Body of pancreas (tissue), 4 donors: Measurements from ENCODE around the gene TET2. TPM values are rescaled to one million over a fixed set of nuclear protein-coding genes. Genes with fewer than 3 reads are reported as not detected.

Experiments
- ATAC-seq: fragments of 150-250 bp; one replicate; pipeline ENCODE4 v1.9.1; 2016
- DNase-seq, 4 donors: peaks; one replicate each; pipeline ENCODE4 v3.0.0-alpha.2; 2019
- H3K27ac ChIP-seq, 4 donors: fragments of 200-600 bp; sonication (generic); 1 replicate in 3 of 4; 2 replicates in 1 of 4; pipeline versions ENCODE4 v1.5.1 to v1.6.1; 2016 to 2019; ENCODE audit warnings: mild to moderate bottlenecking in 1 of 4, mixed read lengths in 1 of 4, moderate library complexity in 1 of 4
- H3K27me3 ChIP-seq, 2 donors: fragments of 200-600 bp; sonication (generic); one replicate each; pipeline ENCODE4 v1.6.0; 2016; ENCODE audit warnings: mild to moderate bottlenecking in 1 of 2
- H3K36me3 ChIP-seq, 2 donors: fragments of 200-600 bp; sonication (generic); replicated peaks in 1 of 2; 2 replicates each; pipeline ENCODE4 v1.5.1; 2016; ENCODE audit warnings: low read depth in 2 of 2; ENCODE audit not compliant: insufficient read depth in 1 of 2
- H3K4me1 ChIP-seq: fragments of 200-600 bp; sonication (generic); one replicate; pipeline ENCODE4 v1.6.0; 2016
- H3K4me3 ChIP-seq, 2 donors: fragments of 200-600 bp; sonication (generic); 1 replicate in 1 of 2; 2 replicates in 1 of 2; pipeline ENCODE4 v1.5.1; 2016 to 2019
- H3K9me3 ChIP-seq, 3 donors: fragments of 200-600 bp; sonication (generic); 1 replicate in 2 of 3; 2 replicates in 1 of 3; pipeline ENCODE4 v1.5.1; 2016
- CTCF ChIP-seq, 7 experiments: fragments of 450-650 bp in 4 of 7; fragments of 200-600 bp in 3 of 7; sonication (generic) in 3 of 7; IDR thresholded peaks; one replicate each; pipeline ENCODE4 v1.5.1; 2016 to 2019; ENCODE audit warnings: antibody characterized with exemption in 7 of 7
- POLR2A ChIP-seq, 3 donors: fragments of 450-650 bp; IDR thresholded peaks; one replicate each; pipeline ENCODE4 v1.6.1; 2016; ENCODE audit warnings: antibody characterized with exemption in 3 of 3, mild to moderate bottlenecking in 2 of 3
- WGBS, 2 donors: methylation state at CpG; one replicate each; pipeline ENCODE4 v1.1.5; 2017; 5-methylcytosine and 5-hydroxymethylcytosine counted together
- intact Hi-C: fragments of 100-400 bp; cut with DNase I; formaldehyde crosslinking; loops from one replicate; pipeline ENCODE4 v1.15.1; 2023
- total RNA-seq, 2 donors: library from RNA; depleted of rRNA; stranded (reverse); fragments of >200 nt; gene quantifications; one replicate each; pipeline ENCODE4 v1.1.0, GENCODE V29; 2016

The TET2 gene
- total RNA-seq, 2 donors from 2014 or later: 11.2 to 17.5 TPM

- TF ChIP-seq CTCF (IDR thresholded peaks at IDR 0.05) (no peak), POLR2A (IDR thresholded peaks at IDR 0.05) (no peak)
- H3K4me3 ChIP-seq: no peak overlapping the region
- intact Hi-C loops: no loop called here
- H3K27ac ChIP-seq: no peak overlapping the region
- ATAC-seq: no peak
- no peaks in the 10 kb centered on the region for H3K4me1 ChIP-seq
- no peak for DNase-seq
- peaks cover 0 to 8% of the 10 kb centered on the region in 2 donors for H3K36me3 ChIP-seq
- WGBS, 2 donors: 92 to 100% methylated on average over 1 of the region's 1 CpG
- H3K9me3 ChIP-seq: no peaks in the 10 kb centered on the region
- H3K27me3 ChIP-seq: no peaks in the 10 kb centered on the region
Observed at GRCh38 chr4:105257817-105258495, 111.3 kb downstream of the TET2 start.

DNA sequence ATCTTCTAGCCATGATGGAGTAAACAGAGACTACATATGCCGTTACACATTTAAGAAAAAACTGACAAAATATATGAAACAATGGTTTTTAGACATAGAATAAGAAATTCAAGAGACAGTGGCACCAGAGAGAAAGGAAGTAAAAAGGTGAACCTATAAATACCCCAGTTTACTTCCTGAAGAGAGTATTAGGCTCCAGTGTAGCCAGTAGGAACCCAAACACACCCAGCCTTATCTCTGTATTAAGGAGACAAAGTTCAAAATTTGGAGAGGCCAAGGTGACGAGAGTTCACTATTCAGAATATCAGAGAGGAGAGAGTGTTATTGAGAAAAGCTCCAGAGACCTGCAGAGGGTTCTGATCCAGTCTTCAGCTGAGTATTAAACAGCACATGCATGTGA, 119.0 kb downstream of the TET2 start:
- no peak for TF ChIP-seq POLR2A (IDR thresholded peaks at IDR 0.05)
- TF ChIP-seq CTCF (IDR thresholded peaks at IDR 0.05): no peak
- intact Hi-C loops: no loop called here
- Histone ChIP-seq H3K27ac (no peak overlapping the region), H3K4me3 (no peak overlapping the region), H3K9me3 (no peaks in the 10 kb centered on the region), H3K4me1 (no peaks in the 10 kb centered on the region), H3K27me3 (no peaks in the 10 kb centered on the region), H3K36me3 (peaks cover 0 to 13% of the 10 kb centered on the region in 2 donors)
- ATAC-seq: no peak
- 86 to 94% methylated on average over 2 of the region's 2 CpGs for WGBS, 2 donors
- no peak for DNase-seq

- intact Hi-C loops: no loop called here
- no peaks in the 10 kb centered on the region for H3K9me3 ChIP-seq
- H3K4me3 ChIP-seq: no peak overlapping the region
- H3K27me3 ChIP-seq: no peaks in the 10 kb centered on the region
- no peaks in the 10 kb centered on the region for H3K4me1 ChIP-seq
- TF ChIP-seq CTCF (IDR thresholded peaks at IDR 0.05): no peak
- TF ChIP-seq POLR2A (IDR thresholded peaks at IDR 0.05): no peak
- H3K27ac ChIP-seq: no peak overlapping the region
- 93 to 96% methylated on average over 3 of the region's 3 CpGs for WGBS, 2 donors
- no peak for ATAC-seq
- DNase-seq: no peak
- H3K36me3 ChIP-seq: peaks cover 0 to 14% of the 10 kb centered on the region in 2 donors
Observed at GRCh38 chr4:105267280-105267679, 120.6 kb downstream of the TET2 start.

- 84 to 98% methylated on average over 1 of the region's 1 CpG for WGBS, 2 donors
- DNase-seq: no peak
- no peaks in the 10 kb centered on the region for H3K27me3 ChIP-seq
- H3K9me3 ChIP-seq: no peaks in the 10 kb centered on the region
- H3K27ac ChIP-seq: no peak overlapping the region
- no peak for ATAC-seq
- intact Hi-C loops: no loop called here
- peaks cover 0 to 25% of the 10 kb centered on the region in 2 donors for H3K36me3 ChIP-seq
- no peaks in the 10 kb centered on the region for H3K4me1 ChIP-seq
- no peak overlapping the region for H3K4me3 ChIP-seq
- TF ChIP-seq CTCF (IDR thresholded peaks at IDR 0.05): no peak
- TF ChIP-seq POLR2A (IDR thresholded peaks at IDR 0.05): no peak
Observed at GRCh38 chr4:105272002-105272401, 125.3 kb downstream of the TET2 start.

DNA sequence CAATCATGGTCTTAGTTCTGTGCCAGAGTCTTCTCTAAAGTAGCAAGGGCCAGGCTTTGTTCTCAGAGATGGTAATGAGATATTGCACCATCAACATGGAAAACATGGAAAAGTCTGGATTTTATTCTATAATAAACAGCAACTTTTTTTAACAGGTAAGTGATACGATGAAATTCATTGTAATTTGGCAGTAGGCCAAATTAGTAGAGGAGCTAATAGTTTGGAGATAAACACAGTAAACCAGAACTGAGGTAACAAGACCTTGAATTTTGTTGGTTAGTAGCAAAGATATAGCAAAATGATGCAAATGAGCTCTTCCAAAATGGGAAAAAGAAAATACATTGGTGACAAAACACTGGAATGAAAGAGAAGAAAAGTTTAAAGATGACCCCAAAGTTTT, 126.6 kb downstream of the TET2 start:
- no peaks in the 10 kb centered on the region for H3K9me3 ChIP-seq
- ATAC-seq (no peak), DNase-seq (no peak)
- H3K27me3 ChIP-seq: no peaks in the 10 kb centered on the region
- peaks cover 0 to 25% of the 10 kb centered on the region in 2 donors for H3K36me3 ChIP-seq
- WGBS, 2 donors: 86% methylated on average over 1 of the region's 1 CpG
- no peak for TF ChIP-seq CTCF (IDR thresholded peaks at IDR 0.05)
- no peak for TF ChIP-seq POLR2A (IDR thresholded peaks at IDR 0.05)
- H3K4me1 ChIP-seq: no peaks in the 10 kb centered on the region
- H3K4me3 ChIP-seq: no peak overlapping the region
- H3K27ac ChIP-seq: no peak overlapping the region
- intact Hi-C loops: no loop called here
